ENCODE data around the gene CRTC3. TPM values are rescaled to one million over a fixed set of nuclear protein-coding genes. Genes with fewer than 3 reads are reported as not detected.

Gene CRTC3
- polyA plus RNA-seq, 4 donors, result 3.8 to 25.4 (median 8.5) TPM

- Histone ChIP-seq H3K4me3 (ENCODE audit: low read depth in 1 of 3, low read length in 3 of 3) (no peak overlapping the region), H3K9me3 (ENCODE audit: control insufficient read depth in 2 of 2, insufficient read depth in 1 of 2, low read depth in 1 of 2, low read length in 1 of 2) (no peaks in the 10 kb centered on the region), H3K27me3 (ENCODE audit: control insufficient read depth in 3 of 3, insufficient read depth in 3 of 3, low read length in 3 of 3) (no peaks in the 10 kb centered on the region), H3K36me3 (ENCODE audit: control insufficient read depth in 3 of 3, insufficient read depth in 2 of 3, low read depth in 1 of 3, low read length in 3 of 3) (peaks cover 0 to 35% (median 0%) of the 10 kb centered on the region in 3 donors), H3K27ac (ENCODE audit: low read depth in 1 of 3, low read length in 2 of 3) (no peak overlapping the region), H3K4me1 (ENCODE audit: control insufficient read depth in 3 of 3, insufficient read depth in 2 of 3, low read depth in 1 of 3, low read length in 2 of 3) (no peaks in the 10 kb centered on the region)
- FAIRE-seq (no peak), DNase-seq (no peak)
- WGBS, 3 donors, result 77 to 79% (median 78%) methylated on average over 6 of the region's 6 CpGs
Measured at GRCh38 chr15:90550919-90551318, 21.2 kb downstream of the CRTC3 start.

GRCh38 chr15:90552162-90552928 is 22.6 kb downstream of the CRTC3 start:
- H3K27ac ChIP-seq (ENCODE audit: low read depth in 1 of 3, low read length in 2 of 3), result peak overlapping the region in 2 of 3 donors; percentile 29 to 80
- no peak overlapping the region for H3K4me3 ChIP-seq (ENCODE audit: low read depth in 1 of 3, low read length in 3 of 3)

GRCh38 chr15:90552929-90553211 is 23.1 kb downstream of the CRTC3 start:
- FAIRE-seq (no peak), DNase-seq (no peak)
- peaks cover 7 to 10% (median 9%) of the 10 kb centered on the region in 3 donors for H3K4me1 ChIP-seq (ENCODE audit: control insufficient read depth in 3 of 3, insufficient read depth in 2 of 3, low read depth in 1 of 3, low read length in 2 of 3)
- no peaks in the 10 kb centered on the region for H3K27me3 ChIP-seq (ENCODE audit: control insufficient read depth in 3 of 3, insufficient read depth in 3 of 3, low read length in 3 of 3)
- peak overlapping the region in 2 of 3 donors; percentile 29 to 80 for H3K27ac ChIP-seq (ENCODE audit: low read depth in 1 of 3, low read length in 2 of 3)
- peaks cover 0 to 34% (median 0%) of the 10 kb centered on the region in 3 donors for H3K36me3 ChIP-seq (ENCODE audit: control insufficient read depth in 3 of 3, insufficient read depth in 2 of 3, low read depth in 1 of 3, low read length in 3 of 3)
- H3K4me3 ChIP-seq (ENCODE audit: low read depth in 1 of 3, low read length in 3 of 3), result no peak overlapping the region
- H3K9me3 ChIP-seq (ENCODE audit: control insufficient read depth in 2 of 2, insufficient read depth in 1 of 2, low read depth in 1 of 2, low read length in 1 of 2), result no peaks in the 10 kb centered on the region
- WGBS, 3 donors, result 62 to 79% (median 71%) methylated on average over 1 of the region's 1 CpG

More at GRCh38 chr15:90552162-90552928, 22.6 kb downstream of the CRTC3 start:
- no peaks in the 10 kb centered on the region for H3K27me3 ChIP-seq (ENCODE audit: control insufficient read depth in 3 of 3, insufficient read depth in 3 of 3, low read length in 3 of 3)
- H3K36me3 ChIP-seq (ENCODE audit: control insufficient read depth in 3 of 3, insufficient read depth in 2 of 3, low read depth in 1 of 3, low read length in 3 of 3), result peaks cover 0 to 35% (median 0%) of the 10 kb centered on the region in 3 donors
- no peaks in the 10 kb centered on the region for H3K9me3 ChIP-seq (ENCODE audit: control insufficient read depth in 2 of 2, insufficient read depth in 1 of 2, low read depth in 1 of 2, low read length in 1 of 2)
- FAIRE-seq (no peak), DNase-seq (no peak)
- WGBS, 3 donors, result 78 to 94% (median 91%) methylated on average over 8 of the region's 8 CpGs
- H3K4me1 ChIP-seq (ENCODE audit: control insufficient read depth in 3 of 3, insufficient read depth in 2 of 3, low read depth in 1 of 3, low read length in 2 of 3), result peaks cover 4 to 5% (median 4%) of the 10 kb centered on the region in 3 donors

- H3K36me3 ChIP-seq (ENCODE audit: control insufficient read depth in 3 of 3, insufficient read depth in 2 of 3, low read depth in 1 of 3, low read length in 3 of 3), result peaks cover 0 to 29% (median 0%) of the 10 kb centered on the region in 3 donors
- no peak overlapping the region for H3K4me3 ChIP-seq (ENCODE audit: low read depth in 1 of 3, low read length in 3 of 3)
- H3K27me3 ChIP-seq (ENCODE audit: control insufficient read depth in 3 of 3, insufficient read depth in 3 of 3, low read length in 3 of 3), result no peaks in the 10 kb centered on the region
- H3K27ac ChIP-seq (ENCODE audit: low read depth in 1 of 3, low read length in 2 of 3), result peak overlapping the region in 2 of 3 donors; percentile 29 to 36
- FAIRE-seq, result no peak
- H3K9me3 ChIP-seq (ENCODE audit: control insufficient read depth in 2 of 2, insufficient read depth in 1 of 2, low read depth in 1 of 2, low read length in 1 of 2), result no peaks in the 10 kb centered on the region
- WGBS, 3 donors, result 65 to 84% (median 81%) methylated on average over 7 of the region's 7 CpGs
- no peak for DNase-seq
- H3K4me1 ChIP-seq (ENCODE audit: control insufficient read depth in 3 of 3, insufficient read depth in 2 of 3, low read depth in 1 of 3, low read length in 2 of 3), result peaks cover 10 to 13% (median 12%) of the 10 kb centered on the region in 3 donors
Measured at GRCh38 chr15:90553248-90553745, 23.6 kb downstream of the CRTC3 start.

GRCh38 chr15:90557186-90558084 is 27.7 kb downstream of the CRTC3 start:
- WGBS, 3 donors, result 30 to 41% (median 40%) methylated on average over 12 of the region's 12 CpGs
- FAIRE-seq (no peak), DNase-seq (peak; percentile 57 to 64)
- peak overlapping the region; percentile 54 to 90 (median 73) for H3K27ac ChIP-seq (ENCODE audit: low read depth in 1 of 3, low read length in 2 of 3)
- H3K9me3 ChIP-seq (ENCODE audit: control insufficient read depth in 2 of 2, insufficient read depth in 1 of 2, low read depth in 1 of 2, low read length in 1 of 2), result no peaks in the 10 kb centered on the region
- peaks cover 11 to 37% (median 12%) of the 10 kb centered on the region in 3 donors for H3K4me1 ChIP-seq (ENCODE audit: control insufficient read depth in 3 of 3, insufficient read depth in 2 of 3, low read depth in 1 of 3, low read length in 2 of 3)
- H3K36me3 ChIP-seq (ENCODE audit: control insufficient read depth in 3 of 3, insufficient read depth in 2 of 3, low read depth in 1 of 3, low read length in 3 of 3), result peaks cover 0 to 8% (median 0%) of the 10 kb centered on the region in 3 donors
- H3K27me3 ChIP-seq (ENCODE audit: control insufficient read depth in 3 of 3, insufficient read depth in 3 of 3, low read length in 3 of 3), result no peaks in the 10 kb centered on the region
- peak overlapping the region in 1 of 3 donors; percentile 10 for H3K4me3 ChIP-seq (ENCODE audit: low read depth in 1 of 3, low read length in 3 of 3)

GRCh38 chr15:90558171-90558573 is 28.4 kb downstream of the CRTC3 start:
- no peak for FAIRE-seq
- H3K4me3 ChIP-seq (ENCODE audit: low read depth in 1 of 3, low read length in 3 of 3), result no peak overlapping the region
- no peaks in the 10 kb centered on the region for H3K27me3 ChIP-seq (ENCODE audit: control insufficient read depth in 3 of 3, insufficient read depth in 3 of 3, low read length in 3 of 3)
- H3K4me1 ChIP-seq (ENCODE audit: control insufficient read depth in 3 of 3, insufficient read depth in 2 of 3, low read depth in 1 of 3, low read length in 2 of 3), result peaks cover 12 to 37% (median 14%) of the 10 kb centered on the region in 3 donors
- peak overlapping the region; percentile 54 to 90 (median 73) for H3K27ac ChIP-seq (ENCODE audit: low read depth in 1 of 3, low read length in 2 of 3)
- H3K9me3 ChIP-seq (ENCODE audit: control insufficient read depth in 2 of 2, insufficient read depth in 1 of 2, low read depth in 1 of 2, low read length in 1 of 2), result no peaks in the 10 kb centered on the region
- 10 to 31% (median 27%) methylated on average over 4 of the region's 4 CpGs for WGBS, 3 donors
- peak; percentile 90 to 93 for DNase-seq
- peaks cover 0 to 12% (median 0%) of the 10 kb centered on the region in 3 donors for H3K36me3 ChIP-seq (ENCODE audit: control insufficient read depth in 3 of 3, insufficient read depth in 2 of 3, low read depth in 1 of 3, low read length in 3 of 3)

- H3K27me3 ChIP-seq (ENCODE audit: control insufficient read depth in 3 of 3, insufficient read depth in 3 of 3, low read length in 3 of 3), result no peaks in the 10 kb centered on the region
- H3K27ac ChIP-seq (ENCODE audit: low read depth in 1 of 3, low read length in 2 of 3), result peak overlapping the region in 1 of 3 donors; percentile 89
- no peak overlapping the region for H3K4me3 ChIP-seq (ENCODE audit: low read depth in 1 of 3, low read length in 3 of 3)
- WGBS, 3 donors, result 96 to 100% (median 97%) methylated on average over 1 of the region's 1 CpG
- no peak for FAIRE-seq
- H3K9me3 ChIP-seq (ENCODE audit: control insufficient read depth in 2 of 2, insufficient read depth in 1 of 2, low read depth in 1 of 2, low read length in 1 of 2), result no peaks in the 10 kb centered on the region
- peaks cover 12 to 37% (median 14%) of the 10 kb centered on the region in 3 donors for H3K4me1 ChIP-seq (ENCODE audit: control insufficient read depth in 3 of 3, insufficient read depth in 2 of 3, low read depth in 1 of 3, low read length in 2 of 3)
- DNase-seq, result no peak
- peaks cover 0 to 11% (median 0%) of the 10 kb centered on the region in 3 donors for H3K36me3 ChIP-seq (ENCODE audit: control insufficient read depth in 3 of 3, insufficient read depth in 2 of 3, low read depth in 1 of 3, low read length in 3 of 3)
Measured at GRCh38 chr15:90559119-90559518, 29.4 kb downstream of the CRTC3 start.

- Histone ChIP-seq H3K4me3 (ENCODE audit: low read depth in 1 of 3, low read length in 3 of 3) (no peak overlapping the region), H3K27me3 (ENCODE audit: control insufficient read depth in 3 of 3, insufficient read depth in 3 of 3, low read length in 3 of 3) (no peaks in the 10 kb centered on the region), H3K36me3 (ENCODE audit: control insufficient read depth in 3 of 3, insufficient read depth in 2 of 3, low read depth in 1 of 3, low read length in 3 of 3) (peaks cover 0 to 5% (median 0%) of the 10 kb centered on the region in 3 donors), H3K9me3 (ENCODE audit: control insufficient read depth in 2 of 2, insufficient read depth in 1 of 2, low read depth in 1 of 2, low read length in 1 of 2) (no peaks in the 10 kb centered on the region), H3K4me1 (ENCODE audit: control insufficient read depth in 3 of 3, insufficient read depth in 2 of 3, low read depth in 1 of 3, low read length in 2 of 3) (peaks cover 12 to 37% (median 19%) of the 10 kb centered on the region in 3 donors), H3K27ac (ENCODE audit: low read depth in 1 of 3, low read length in 2 of 3) (peak overlapping the region in 2 of 3 donors; percentile 43)
- 45 to 54% (median 52%) methylated on average over 7 of the region's 7 CpGs for WGBS, 3 donors
- peak in 1 of 2 donors; percentile 68 for DNase-seq
- FAIRE-seq, result no peak
Measured at GRCh38 chr15:90560229-90560776, 30.6 kb downstream of the CRTC3 start.
